GM23248 (cell line): Measurements from ENCODE around the gene NAV3.

Experiments used
- EZH2 ChIP-seq: fragments of 200-600 bp; sonication (generic); IDR thresholded peaks from 2 replicates; pipeline ENCODE4 v1.6.1; 2018; ENCODE audit warnings: antibody characterized with exemption, mild to moderate bottlenecking; ENCODE audit not compliant: insufficient read depth, poor library complexity, severe bottlenecking
- EZH2phosphoT487 ChIP-seq: fragments of 200-600 bp; sonication (generic); IDR thresholded peaks from 2 replicates; pipeline ENCODE4 v1.6.1; 2018; ENCODE audit warnings: antibody characterized with exemption, moderate library complexity, mild to moderate bottlenecking, low read depth; ENCODE audit not compliant: insufficient read depth

- TF ChIP-seq EZH2 (no peak), EZH2phosphoT487 (no peak)
Observed at GRCh38 chr12:77963576-77964178, 133.0 kb downstream of the NAV3 start.
